H9 (cell line): ENCODE results near the gene TNRC6A. TPM values are rescaled to one million over a fixed set of nuclear protein-coding genes. Genes with fewer than 3 reads are reported as not detected.
A peak's percentile ranks its signal among the peaks of the same experiment; 100 is the strongest.

Experiments
- DNase-seq: peaks from one replicate; pipeline ENCODE4 v3.0.0-alpha.2; 2017
- H2AFZ ChIP-seq: one replicate; pipeline ENCODE4 v1.6.1; 2013; ENCODE audit warnings: mild to moderate bottlenecking, low read length, control low read depth, moderate library complexity
- H2AK5ac ChIP-seq: 2 replicates; pipeline ENCODE4 v1.6.1; 2013; ENCODE audit warnings: low read length, control low read depth, mixed read lengths; ENCODE audit not compliant: insufficient read length
- H2BK120ac ChIP-seq: one replicate; pipeline ENCODE4 v1.6.1; 2013; ENCODE audit warnings: low read depth, mild to moderate bottlenecking, low read length, control low read depth, inconsistent platforms; ENCODE audit not compliant: poor library complexity, severe bottlenecking
- H2BK12ac ChIP-seq: 2 replicates; pipeline ENCODE4 v1.6.1; 2013; ENCODE audit warnings: low read length, control low read depth, mixed read lengths, low read depth; ENCODE audit not compliant: insufficient read length
- H2BK15ac ChIP-seq: 2 replicates; pipeline ENCODE4 v1.6.1; 2013; ENCODE audit warnings: low read depth, low read length, control low read depth
- H2BK20ac ChIP-seq: one replicate; pipeline ENCODE4 v1.6.1; 2013; ENCODE audit warnings: low read depth, mild to moderate bottlenecking, low read length, control low read depth, inconsistent platforms; ENCODE audit not compliant: poor library complexity, severe bottlenecking
- H2BK5ac ChIP-seq: 2 replicates; pipeline ENCODE4 v1.6.1; 2013; ENCODE audit warnings: low read length, control low read depth, mixed read lengths; ENCODE audit not compliant: insufficient read length
- H3K14ac ChIP-seq: 2 replicates; pipeline ENCODE4 v1.6.1; 2013; ENCODE audit warnings: low read length, control low read depth; ENCODE audit not compliant: insufficient read depth
- H3K18ac ChIP-seq: 2 replicates; pipeline ENCODE4 v1.6.1; 2013; ENCODE audit warnings: low read depth, mild to moderate bottlenecking, mixed read lengths, low read length, control low read depth; ENCODE audit not compliant: insufficient read length
- H3K23ac ChIP-seq: 2 replicates; pipeline ENCODE4 v1.6.1; 2013; ENCODE audit warnings: low read length, control low read depth, mixed read lengths, low read depth; ENCODE audit not compliant: insufficient read length
- H3K23me2 ChIP-seq: 2 replicates; pipeline ENCODE4 v1.6.1; 2013; ENCODE audit warnings: low read depth, mild to moderate bottlenecking, mixed read lengths, low read length, control low read depth; ENCODE audit not compliant: insufficient read length, poor library complexity, severe bottlenecking
- H3K27ac ChIP-seq: 2 replicates; pipeline ENCODE4 v1.5.1; 2013; ENCODE audit warnings: low read length, control low read depth, mixed read lengths, low read depth; ENCODE audit not compliant: insufficient read length
- H3K27me3 ChIP-seq: 2 replicates; pipeline ENCODE4 v1.6.1; 2013; ENCODE audit warnings: low read length, control low read depth, inconsistent platforms; ENCODE audit not compliant: insufficient read depth
- H3K4ac ChIP-seq: 2 replicates; pipeline ENCODE4 v1.6.1; 2013; ENCODE audit warnings: low read depth, mild to moderate bottlenecking, control low read depth, inconsistent platforms, low read length, moderate library complexity
- H3K4me1 ChIP-seq: 2 replicates; pipeline ENCODE4 v1.6.1; 2013; ENCODE audit warnings: low read length, control low read depth, inconsistent platforms; ENCODE audit not compliant: insufficient read depth
- H3K4me2 ChIP-seq: 2 replicates; pipeline ENCODE4 v1.6.1; 2013; ENCODE audit warnings: low read length, control low read depth, mixed read lengths; ENCODE audit not compliant: insufficient read length, insufficient read depth
- H3K56ac ChIP-seq: 2 replicates; pipeline ENCODE4 v1.6.1; 2013; ENCODE audit warnings: low read depth, mild to moderate bottlenecking, mixed read lengths, low read length, control low read depth; ENCODE audit not compliant: insufficient read length
- H3K79me1 ChIP-seq: 2 replicates; pipeline ENCODE4 v1.6.1; 2013; ENCODE audit warnings: low read depth, mild to moderate bottlenecking, moderate library complexity, low read length, control low read depth, inconsistent platforms; ENCODE audit not compliant: insufficient read depth, poor library complexity, severe bottlenecking
- H3K79me2 ChIP-seq: 2 replicates; pipeline ENCODE4 v1.6.1; 2013; ENCODE audit warnings: low read length, control low read depth, inconsistent platforms; ENCODE audit not compliant: insufficient read depth
- H3K9ac ChIP-seq: 2 replicates; pipeline ENCODE4 v1.6.1; 2013; ENCODE audit warnings: low read length, control low read depth, mixed read lengths; ENCODE audit not compliant: insufficient read length; ENCODE audit errors: extremely low read depth
- H3K9me3 ChIP-seq: one replicate; pipeline ENCODE4 v1.6.1; 2013; ENCODE audit warnings: low read depth, low read length, inconsistent platforms; ENCODE audit not compliant: control insufficient read depth
- H3T11ph ChIP-seq: one replicate; pipeline ENCODE4 v1.6.1; 2013; ENCODE audit warnings: mild to moderate bottlenecking, low read length, control low read depth, inconsistent platforms
- H4K20me1 ChIP-seq: one replicate; pipeline ENCODE4 v1.6.1; 2013; ENCODE audit not compliant: control insufficient read depth, insufficient read length, insufficient read depth
- H4K5ac ChIP-seq: 2 replicates; pipeline ENCODE4 v1.6.1; 2013; ENCODE audit warnings: low read depth, mild to moderate bottlenecking, mixed read lengths, low read length, control low read depth; ENCODE audit not compliant: insufficient read length
- H4K8ac ChIP-seq: replicated peaks from 2 replicates; pipeline ENCODE4 v1.6.1; 2013; ENCODE audit warnings: low read length, control low read depth, mixed read lengths, low read depth; ENCODE audit not compliant: insufficient read length
- H4K91ac ChIP-seq: 2 replicates; pipeline ENCODE4 v1.6.1; 2013; ENCODE audit warnings: low read depth, mild to moderate bottlenecking, moderate library complexity, mixed read lengths, low read length, control low read depth; ENCODE audit not compliant: insufficient read length
- H3K27ac Mint-ChIP-seq, 3 experiments: 2 replicates in 2 of 3; 3 replicates in 1 of 3; pipeline ENCODE4 v1.8.0; 2020 to 2021; ENCODE audit warnings: mixed read lengths in 3 of 3, mild to moderate bottlenecking in 1 of 3, moderate library complexity in 1 of 3
- H3K27me3 Mint-ChIP-seq: 2 replicates; pipeline ENCODE4 v1.8.0; 2021; ENCODE audit warnings: low read depth, mild to moderate bottlenecking, moderate library complexity, mixed read lengths
- H3K36me3 Mint-ChIP-seq, 3 experiments: 2 replicates in 2 of 3; 3 replicates in 1 of 3; pipeline ENCODE4 v1.8.0; 2020 to 2021; ENCODE audit warnings: low read depth in 3 of 3, mixed read lengths in 3 of 3; ENCODE audit not compliant: insufficient read depth in 1 of 3
- H3K4me1 Mint-ChIP-seq, 2 experiments: 2 replicates each; pipeline ENCODE4 v1.8.0; 2020; ENCODE audit warnings: mixed read lengths in 2 of 2
- H3K4me3 Mint-ChIP-seq, 2 experiments: 2 replicates in 1 of 2; 3 replicates in 1 of 2; pipeline ENCODE4 v1.8.0; 2020 to 2021; ENCODE audit warnings: mild to moderate bottlenecking in 2 of 2, mixed read lengths in 2 of 2, moderate library complexity in 1 of 2
- H3K9me3 Mint-ChIP-seq, 2 experiments: 2 replicates in 1 of 2; 3 replicates in 1 of 2; pipeline ENCODE4 v1.8.0; 2020; ENCODE audit warnings: mild to moderate bottlenecking in 2 of 2, mixed read lengths in 2 of 2, moderate library complexity in 1 of 2
- WGBS: extraction: QIAGEN DNeasy Blood & Tissue Kit; methylation state at CpG from one replicate; pipeline ENCODE4 v1.1.7; 2013; ENCODE audit warnings: missing lambda C conversion rate, low lambda C conversion rate, mixed read lengths; ENCODE audit not compliant: insufficient read length; ENCODE audit errors: extremely low coverage; 5-methylcytosine and 5-hydroxymethylcytosine counted together
- total RNA-seq: library from RNA; stranded (reverse); gene quantifications from 2 replicates; pipeline ENCODE4 v1.2.1, GENCODE V29; 2021
- TF ChIP-seq, protein P1 (sequence below): fragments of 200-600 bp; sonication (generic); conservative IDR thresholded peaks from 3 replicates; pipeline ENCODE4 v1.8.0; 2021; ENCODE audit warnings: antibody characterized with exemption, mild to moderate bottlenecking

The TNRC6A gene
- total RNA-seq, 1 experiment from 2014 or later: 114 TPM

DNA sequence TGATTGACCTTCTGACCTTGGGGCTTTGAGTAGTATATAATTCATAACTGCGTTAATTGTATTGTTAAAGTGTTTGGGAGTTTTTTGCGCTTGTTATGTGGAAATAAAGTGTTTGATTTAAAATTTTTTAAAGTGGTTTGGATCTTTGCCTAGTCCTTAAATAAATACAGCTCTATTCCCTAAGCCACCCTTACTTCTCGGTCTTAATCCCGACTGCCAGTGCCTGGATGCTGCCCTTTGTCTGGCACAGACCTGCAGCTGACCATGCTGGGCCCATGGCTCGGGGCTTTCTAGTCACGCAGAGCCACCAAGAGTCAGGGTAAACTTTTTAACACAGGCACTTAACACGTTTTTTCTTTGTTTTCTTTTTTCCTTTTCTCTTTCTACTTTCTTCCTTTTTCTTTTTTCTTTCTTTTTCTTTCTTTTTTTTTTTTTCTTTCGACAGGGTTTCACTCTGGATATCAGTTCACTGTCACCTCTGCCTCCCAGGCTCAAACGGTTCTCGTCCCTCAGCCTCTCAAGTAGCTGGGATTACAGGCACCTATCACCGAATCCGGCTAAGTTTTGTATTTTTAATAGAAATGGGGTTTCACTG lies 96.7 kb downstream of the TNRC6A start:
- H3K4me3 Mint-ChIP-seq: peak overlapping the region in 1 of 2 experiments; percentile 28; a peak in 1 of 5 replicates
- H3K9me3 Mint-ChIP-seq: no peaks in the 10 kb centered on the region
- no peak overlapping the region for H4K91ac ChIP-seq
- H3K4me1 Mint-ChIP-seq: no peaks in the 10 kb centered on the region
- H3K23me2 ChIP-seq: no peaks in the 10 kb centered on the region
- H3K4me2 ChIP-seq: no peak overlapping the region
- H3K18ac ChIP-seq: no peak overlapping the region
- H2BK120ac ChIP-seq: no peak overlapping the region
- peaks cover 2% of the 10 kb centered on the region for H4K20me1 ChIP-seq
- H2BK20ac ChIP-seq: no peak overlapping the region
- TF ChIP-seq, protein P1, sequence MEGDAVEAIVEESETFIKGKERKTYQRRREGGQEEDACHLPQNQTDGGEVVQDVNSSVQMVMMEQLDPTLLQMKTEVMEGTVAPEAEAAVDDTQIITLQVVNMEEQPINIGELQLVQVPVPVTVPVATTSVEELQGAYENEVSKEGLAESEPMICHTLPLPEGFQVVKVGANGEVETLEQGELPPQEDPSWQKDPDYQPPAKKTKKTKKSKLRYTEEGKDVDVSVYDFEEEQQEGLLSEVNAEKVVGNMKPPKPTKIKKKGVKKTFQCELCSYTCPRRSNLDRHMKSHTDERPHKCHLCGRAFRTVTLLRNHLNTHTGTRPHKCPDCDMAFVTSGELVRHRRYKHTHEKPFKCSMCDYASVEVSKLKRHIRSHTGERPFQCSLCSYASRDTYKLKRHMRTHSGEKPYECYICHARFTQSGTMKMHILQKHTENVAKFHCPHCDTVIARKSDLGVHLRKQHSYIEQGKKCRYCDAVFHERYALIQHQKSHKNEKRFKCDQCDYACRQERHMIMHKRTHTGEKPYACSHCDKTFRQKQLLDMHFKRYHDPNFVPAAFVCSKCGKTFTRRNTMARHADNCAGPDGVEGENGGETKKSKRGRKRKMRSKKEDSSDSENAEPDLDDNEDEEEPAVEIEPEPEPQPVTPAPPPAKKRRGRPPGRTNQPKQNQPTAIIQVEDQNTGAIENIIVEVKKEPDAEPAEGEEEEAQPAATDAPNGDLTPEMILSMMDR: no peak
- no peak overlapping the region for H4K5ac ChIP-seq
- no peak overlapping the region for H3K27ac ChIP-seq
- peaks cover 25 to 62% (median 62%) of the 10 kb centered on the region in 3 experiments; a peak in 6 of 7 replicates for H3K36me3 Mint-ChIP-seq
- H2BK15ac ChIP-seq: no peak overlapping the region
- H2BK12ac ChIP-seq: no peak overlapping the region
- H3K27ac Mint-ChIP-seq: peak overlapping the region in 2 of 3 experiments; percentile 62 to 75; a peak in 3 of 7 replicates
- no peak overlapping the region for H3K4ac ChIP-seq
- no peak overlapping the region for H3K23ac ChIP-seq
- no peaks in the 10 kb centered on the region for H3K79me1 ChIP-seq
- H3K27me3 Mint-ChIP-seq: no peaks in the 10 kb centered on the region
- H3K4me1 ChIP-seq: no peaks in the 10 kb centered on the region
- no peak overlapping the region for H3K14ac ChIP-seq
- 100% methylated on average over 1 of the region's 12 CpGs for WGBS
- H3T11ph ChIP-seq: no peak overlapping the region
- H3K79me2 ChIP-seq: no peaks in the 10 kb centered on the region
- H3K27me3 ChIP-seq: no peaks in the 10 kb centered on the region
- H2AK5ac ChIP-seq: no peak overlapping the region
- no peaks in the 10 kb centered on the region for H3K9me3 ChIP-seq
- no peak overlapping the region for H3K56ac ChIP-seq
- no peak overlapping the region for H2BK5ac ChIP-seq
- H2AFZ ChIP-seq: no peak overlapping the region
- H4K8ac ChIP-seq: no peak overlapping the region
- no peak overlapping the region for H3K9ac ChIP-seq
- DNase-seq: no peak
